GM18868 (cell line): Measurements from ENCODE around the gene SLC22A4.

Source experiments
- ATAC-seq: cut with Tn5 transposase; IDR thresholded peaks from one replicate; pipeline ENCODE4 v1.9.1; 2021; ENCODE audit warnings: mild to moderate bottlenecking, moderate library complexity; ENCODE audit not compliant: unreplicated experiment

SLC22A4 gene

GRCh38 chr5:132389585-132390286 is 95.5 kb downstream of the SLC22A4 start:
- ATAC-seq, result no peak

DNA sequence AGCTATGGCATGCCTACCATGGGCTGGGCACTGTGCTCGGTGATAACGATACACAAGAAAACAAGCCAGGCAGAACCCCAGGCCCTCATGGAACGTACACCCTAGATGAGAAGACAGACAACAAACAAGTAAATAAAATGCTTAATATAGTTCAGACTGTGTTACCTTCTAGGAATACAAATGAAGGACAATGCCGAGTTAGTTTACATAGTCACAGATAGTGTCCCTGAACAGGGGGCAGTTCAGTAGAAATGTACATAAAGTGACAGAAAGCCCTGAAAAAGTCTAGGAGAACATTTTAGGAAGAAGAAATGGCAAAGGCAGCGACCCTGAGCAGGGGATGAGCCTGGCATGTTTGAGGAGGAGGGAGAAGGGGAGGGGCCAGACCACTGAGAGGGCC is 97.1 kb downstream of the SLC22A4 start:
- ATAC-seq, result no peak

DNA sequence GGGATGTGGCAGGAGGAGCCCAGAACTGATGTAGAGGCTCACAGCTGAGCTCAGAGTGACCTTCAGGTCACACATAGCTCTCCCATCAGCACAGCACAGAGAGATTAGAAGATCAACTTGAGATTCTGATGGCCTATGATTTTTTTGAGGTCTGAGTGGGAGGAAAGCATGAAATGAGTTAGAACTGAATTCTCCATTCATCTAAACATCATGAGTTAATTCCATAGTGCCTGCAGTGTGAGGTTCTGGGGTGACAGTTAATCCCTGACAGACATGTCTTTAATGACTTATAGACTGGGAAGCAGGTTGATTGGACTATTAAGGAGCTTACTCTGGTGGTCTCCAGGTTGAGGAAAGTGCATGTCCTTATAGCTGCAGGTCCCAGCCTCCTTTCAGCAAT is 97.7 kb downstream of the SLC22A4 start:
- ATAC-seq, result no peak

DNA sequence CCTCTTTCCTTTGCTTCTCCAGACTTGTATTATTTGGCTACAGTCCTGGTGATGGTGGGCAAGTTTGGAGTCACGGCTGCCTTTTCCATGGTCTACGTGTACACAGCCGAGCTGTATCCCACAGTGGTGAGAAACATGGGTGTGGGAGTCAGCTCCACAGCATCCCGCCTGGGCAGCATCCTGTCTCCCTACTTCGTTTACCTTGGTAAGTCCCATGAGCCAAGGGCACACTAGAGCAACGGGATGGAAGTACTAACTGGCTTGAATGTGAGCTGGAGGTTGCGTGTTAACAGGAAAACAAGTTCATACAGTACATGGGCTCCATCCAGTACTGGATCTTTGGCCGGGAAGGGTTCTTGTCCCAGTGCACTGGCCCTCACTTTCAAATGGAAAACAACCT is 98.2 kb downstream of the SLC22A4 start:
- no peak for ATAC-seq

- no peak for ATAC-seq
Observed at GRCh38 chr5:132392978-132393825, 99.0 kb downstream of the SLC22A4 start.
